GM12878 (cell line): ENCODE measurements around the gene OPRL1.

Experiments
- BHLHE40 ChIP-seq, 2 experiments: fragments of 450-650 bp in 1 of 2; IDR thresholded peaks; 2 replicates each; pipeline ENCODE4 v1.6.1; 2011 to 2017; ENCODE audit warnings: low read depth in 2 of 2, borderline replicate concordance in 1 of 2, improper control_type of control experiment in 1 of 2, low read length in 1 of 2, mild to moderate bottlenecking in 1 of 2
- CHD2 ChIP-seq: IDR thresholded peaks from 2 replicates; pipeline ENCODE4 v1.6.1; 2011; ENCODE audit warnings: low read depth, low read length, improper control_type of control experiment, borderline replicate concordance
- CTCF ChIP-seq, 3 experiments: IDR thresholded peaks in 2 of 3; conservative IDR thresholded peaks in 1 of 3; 2 replicates each; pipeline ENCODE4 v1.5.1; 2011; ENCODE audit warnings: low read depth in 3 of 3, low read length in 3 of 3, mild to moderate bottlenecking in 3 of 3, control low read depth in 2 of 3, moderate library complexity in 2 of 3, inconsistent platforms in 1 of 3, mixed read lengths in 1 of 3; ENCODE audit not compliant: control insufficient read depth in 2 of 3, insufficient read depth in 1 of 3; ENCODE audit errors: extremely low read depth in 1 of 3
- NFYA ChIP-seq: IDR thresholded peaks from 2 replicates; pipeline ENCODE4 v1.6.1; 2011; ENCODE audit warnings: low read depth, mild to moderate bottlenecking, low read length, improper control_type of control experiment, borderline replicate concordance
- POLR2A ChIP-seq: IDR thresholded peaks from 2 replicates; pipeline ENCODE4 v1.6.1; 2011; ENCODE audit warnings: low read depth, mild to moderate bottlenecking, low read length
- POLR2AphosphoS5 ChIP-seq: IDR thresholded peaks from 2 replicates; pipeline ENCODE4 v1.6.1; 2011; ENCODE audit warnings: mild to moderate bottlenecking, low read length, inconsistent platforms
- RFX5 ChIP-seq: IDR thresholded peaks from 2 replicates; pipeline ENCODE4 v1.6.1; 2011; ENCODE audit warnings: low read depth, low read length, improper control_type of control experiment
- TF ChIP-seq, protein P1 (sequence below): IDR thresholded peaks from 2 replicates; pipeline ENCODE4 v1.6.1; 2012; ENCODE audit warnings: improper control_type of control experiment, low read depth, low read length; ENCODE audit not compliant: insufficient replicate concordance
- TF ChIP-seq, protein P2 (sequence below): IDR thresholded peaks from 2 replicates; pipeline ENCODE4 v1.6.1; 2012; ENCODE audit warnings: low read depth, low read length, improper control_type of control experiment

GRCh38 chr20:64090165-64090564, 10.3 kb downstream of the OPRL1 start:
- TF ChIP-seq CTCF (IDR thresholded peaks at IDR 0.05 in 2 of 3, conservative IDR thresholded peaks at IDR 0.05 in 1 of 3; ENCODE audit: control insufficient read depth in 2 of 3, extremely low read depth in 1 of 3, insufficient read depth in 1 of 3, low read depth in 3 of 3, low read length in 3 of 3), result no peak
- TF ChIP-seq BHLHE40 (IDR thresholded peaks at IDR 0.05; ENCODE audit: borderline replicate concordance in 1 of 2, low read depth in 2 of 2, low read length in 1 of 2), result no peak
- TF ChIP-seq, protein P1, sequence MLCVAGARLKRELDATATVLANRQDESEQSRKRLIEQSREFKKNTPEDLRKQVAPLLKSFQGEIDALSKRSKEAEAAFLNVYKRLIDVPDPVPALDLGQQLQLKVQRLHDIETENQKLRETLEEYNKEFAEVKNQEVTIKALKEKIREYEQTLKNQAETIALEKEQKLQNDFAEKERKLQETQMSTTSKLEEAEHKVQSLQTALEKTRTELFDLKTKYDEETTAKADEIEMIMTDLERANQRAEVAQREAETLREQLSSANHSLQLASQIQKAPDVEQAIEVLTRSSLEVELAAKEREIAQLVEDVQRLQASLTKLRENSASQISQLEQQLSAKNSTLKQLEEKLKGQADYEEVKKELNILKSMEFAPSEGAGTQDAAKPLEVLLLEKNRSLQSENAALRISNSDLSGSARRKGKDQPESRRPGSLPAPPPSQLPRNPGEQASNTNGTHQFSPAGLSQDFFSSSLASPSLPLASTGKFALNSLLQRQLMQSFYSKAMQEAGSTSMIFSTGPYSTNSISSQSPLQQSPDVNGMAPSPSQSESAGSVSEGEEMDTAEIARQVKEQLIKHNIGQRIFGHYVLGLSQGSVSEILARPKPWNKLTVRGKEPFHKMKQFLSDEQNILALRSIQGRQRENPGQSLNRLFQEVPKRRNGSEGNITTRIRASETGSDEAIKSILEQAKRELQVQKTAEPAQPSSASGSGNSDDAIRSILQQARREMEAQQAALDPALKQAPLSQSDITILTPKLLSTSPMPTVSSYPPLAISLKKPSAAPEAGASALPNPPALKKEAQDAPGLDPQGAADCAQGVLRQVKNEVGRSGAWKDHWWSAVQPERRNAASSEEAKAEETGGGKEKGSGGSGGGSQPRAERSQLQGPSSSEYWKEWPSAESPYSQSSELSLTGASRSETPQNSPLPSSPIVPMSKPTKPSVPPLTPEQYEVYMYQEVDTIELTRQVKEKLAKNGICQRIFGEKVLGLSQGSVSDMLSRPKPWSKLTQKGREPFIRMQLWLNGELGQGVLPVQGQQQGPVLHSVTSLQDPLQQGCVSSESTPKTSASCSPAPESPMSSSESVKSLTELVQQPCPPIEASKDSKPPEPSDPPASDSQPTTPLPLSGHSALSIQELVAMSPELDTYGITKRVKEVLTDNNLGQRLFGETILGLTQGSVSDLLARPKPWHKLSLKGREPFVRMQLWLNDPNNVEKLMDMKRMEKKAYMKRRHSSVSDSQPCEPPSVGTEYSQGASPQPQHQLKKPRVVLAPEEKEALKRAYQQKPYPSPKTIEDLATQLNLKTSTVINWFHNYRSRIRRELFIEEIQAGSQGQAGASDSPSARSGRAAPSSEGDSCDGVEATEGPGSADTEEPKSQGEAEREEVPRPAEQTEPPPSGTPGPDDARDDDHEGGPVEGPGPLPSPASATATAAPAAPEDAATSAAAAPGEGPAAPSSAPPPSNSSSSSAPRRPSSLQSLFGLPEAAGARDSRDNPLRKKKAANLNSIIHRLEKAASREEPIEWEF, result no peak
- TF ChIP-seq, protein P2, sequence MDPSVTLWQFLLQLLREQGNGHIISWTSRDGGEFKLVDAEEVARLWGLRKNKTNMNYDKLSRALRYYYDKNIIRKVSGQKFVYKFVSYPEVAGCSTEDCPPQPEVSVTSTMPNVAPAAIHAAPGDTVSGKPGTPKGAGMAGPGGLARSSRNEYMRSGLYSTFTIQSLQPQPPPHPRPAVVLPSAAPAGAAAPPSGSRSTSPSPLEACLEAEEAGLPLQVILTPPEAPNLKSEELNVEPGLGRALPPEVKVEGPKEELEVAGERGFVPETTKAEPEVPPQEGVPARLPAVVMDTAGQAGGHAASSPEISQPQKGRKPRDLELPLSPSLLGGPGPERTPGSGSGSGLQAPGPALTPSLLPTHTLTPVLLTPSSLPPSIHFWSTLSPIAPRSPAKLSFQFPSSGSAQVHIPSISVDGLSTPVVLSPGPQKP, result no peak
- no peak for TF ChIP-seq NFYA
- TF ChIP-seq POLR2AphosphoS5, result no peak
- TF ChIP-seq CHD2, result no peak
- no peak for TF ChIP-seq RFX5
- TF ChIP-seq POLR2A, result no peak
